Sigmoid colon (tissue), 7 donors: ENCODE results near the gene RXRA. TPM values are rescaled to one million over a fixed set of nuclear protein-coding genes. Genes with fewer than 3 reads are reported as not detected.
A peak's percentile ranks its signal among the peaks of the same experiment; 100 is the strongest.

Experiments used
- DNase-seq: peaks from one replicate; pipeline ENCODE4 v3.0.0-alpha.2; 2019
- H3K27ac ChIP-seq, 4 donors: fragments of 200-600 bp; sonication (generic); one replicate each; pipeline ENCODE4 v1.5.1; 2016 to 2019; ENCODE audit warnings: mild to moderate bottlenecking in 1 of 4
- H3K27me3 ChIP-seq, 3 donors: fragments of 200-600 bp; sonication (generic); one replicate each; pipeline ENCODE4 v1.5.1; 2019; ENCODE audit warnings: mild to moderate bottlenecking in 1 of 3
- H3K36me3 ChIP-seq, 4 donors: fragments of 200-600 bp; sonication (generic); one replicate each; pipeline ENCODE4 v1.5.1; 2016 to 2019
- H3K4me1 ChIP-seq, 4 donors: fragments of 200-600 bp; sonication (generic); one replicate each; pipeline ENCODE4 v1.5.1; 2017 to 2019
- H3K4me3 ChIP-seq, 4 donors: fragments of 200-600 bp; sonication (generic); one replicate each; pipeline ENCODE4 v1.5.1; 2017 to 2019; ENCODE audit warnings: mild to moderate bottlenecking in 2 of 4, moderate library complexity in 1 of 4
- H3K9me3 ChIP-seq, 4 donors: fragments of 200-600 bp in 3 of 4; sonication (generic) in 3 of 4; one replicate each; pipeline versions ENCODE4 v1.5.1 to v1.6.1; 2013 to 2019
- EP300 ChIP-seq, 4 donors: sonication (generic); formaldehyde crosslinking; IDR thresholded peaks; one replicate each; pipeline ENCODE4 v1.6.1; 2017; ENCODE audit warnings: antibody characterized with exemption in 4 of 4
- POLR2A ChIP-seq, 2 donors: fragments of 450-650 bp; IDR thresholded peaks; one replicate each; pipeline ENCODE4 v1.6.1; 2016; ENCODE audit warnings: antibody characterized with exemption in 2 of 2, mild to moderate bottlenecking in 2 of 2, moderate library complexity in 2 of 2
- POLR2AphosphoS5 ChIP-seq, 4 donors: sonication (generic); formaldehyde crosslinking; IDR thresholded peaks; one replicate each; pipeline ENCODE4 v1.6.1; 2017; ENCODE audit warnings: antibody characterized with exemption in 4 of 4
- WGBS, 2 donors: extraction: QIAGEN DNeasy Blood & Tissue Kit; methylation state at CpG; one replicate each; pipeline ENCODE4 v1.1.7; 2013; 5-methylcytosine and 5-hydroxymethylcytosine counted together
- intact Hi-C: fragments of 100-400 bp; cut with DNase I; formaldehyde crosslinking; loops from one replicate; pipeline ENCODE4 v1.15.1; 2023
- polyA plus RNA-seq, 3 donors: library from polyadenylated mRNA; stranded (reverse); fragments of 200-250 nt; gene quantifications; one replicate each; pipeline ENCODE4 v1.2.3, GENCODE V29; 2013
- total RNA-seq, 4 donors: library from RNA; depleted of rRNA; stranded (reverse); fragments of >200 nt; gene quantifications; one replicate each; pipeline ENCODE4 v1.1.0, GENCODE V29; 2016
- TF ChIP-seq, protein P1 (sequence below), 4 experiments: fragments of 450-650 bp in 3 of 4; fragments of 200-600 bp in 1 of 4; IDR thresholded peaks; one replicate each; pipeline ENCODE4 v1.5.1; 2016 to 2019; ENCODE audit warnings: antibody characterized with exemption in 4 of 4, mild to moderate bottlenecking in 3 of 4, moderate library complexity in 2 of 4
- donor health status: healthy with polysubstance abuse.
- donor health status: Bipolar disorder and iron deficiency.
- donor health status: healthy.

The RXRA gene
- total and polyA plus RNA-seq, 7 donors = 26.7 to 50.8 (median 35.7) TPM

DNA sequence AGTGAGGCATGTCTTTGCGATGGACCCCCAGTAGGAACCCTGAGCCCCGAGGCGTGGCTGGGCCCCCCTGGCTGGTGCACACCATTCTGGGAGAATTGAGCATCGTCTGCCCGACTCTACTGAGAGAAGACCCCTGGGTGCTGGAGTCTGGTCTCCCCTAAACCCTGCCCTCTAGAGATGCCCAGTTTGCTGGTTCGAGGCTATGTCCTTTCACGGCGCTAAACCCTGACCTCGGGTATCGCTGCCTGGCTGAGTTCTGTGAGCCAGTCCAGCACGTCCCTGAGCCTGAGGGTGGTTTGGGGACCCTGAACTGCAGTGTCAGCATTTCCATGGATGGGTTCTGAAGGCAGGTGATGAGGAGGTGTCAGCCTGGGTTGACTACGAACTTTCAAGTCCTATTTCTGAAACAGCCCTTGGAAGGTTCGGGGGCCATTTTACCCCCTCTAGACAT, 128.8 kb downstream of the RXRA start:
- H3K27ac ChIP-seq = peak overlapping the region; percentile 77 to 89 (median 87)

DNA sequence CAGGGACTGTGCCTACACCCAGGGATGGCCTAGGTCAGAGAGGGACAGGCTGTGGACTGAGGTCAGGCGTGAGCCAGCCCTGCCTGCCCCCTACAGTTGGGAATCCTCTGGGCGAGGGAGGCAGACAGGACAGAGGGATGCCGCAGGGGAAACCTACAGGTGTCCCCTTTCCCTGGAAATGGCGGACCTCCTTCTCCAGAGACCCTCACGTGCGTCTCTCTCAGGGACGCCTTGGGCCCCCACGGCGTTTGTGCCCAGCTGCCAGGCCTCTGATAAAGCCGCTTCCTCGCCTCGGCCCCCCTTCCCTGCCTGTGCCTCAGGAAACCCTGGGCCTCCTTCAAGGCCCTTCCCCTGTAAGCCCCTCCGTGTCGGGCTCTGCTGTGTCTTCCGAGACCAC, 129.3 kb downstream of the RXRA start:
- H3K36me3 ChIP-seq = no peaks in the 10 kb centered on the region
- intact Hi-C loops = loop anchor here (5.0 kb wide), 1 partner anchor 92 kb away; no protein-coding TSS in a partner anchor
- TF ChIP-seq POLR2AphosphoS5 (IDR thresholded peaks at IDR 0.05) (no peak), POLR2A (IDR thresholded peaks at IDR 0.05) (no peak), EP300 (IDR thresholded peaks at IDR 0.05) (no peak)
- TF ChIP-seq, protein P1, sequence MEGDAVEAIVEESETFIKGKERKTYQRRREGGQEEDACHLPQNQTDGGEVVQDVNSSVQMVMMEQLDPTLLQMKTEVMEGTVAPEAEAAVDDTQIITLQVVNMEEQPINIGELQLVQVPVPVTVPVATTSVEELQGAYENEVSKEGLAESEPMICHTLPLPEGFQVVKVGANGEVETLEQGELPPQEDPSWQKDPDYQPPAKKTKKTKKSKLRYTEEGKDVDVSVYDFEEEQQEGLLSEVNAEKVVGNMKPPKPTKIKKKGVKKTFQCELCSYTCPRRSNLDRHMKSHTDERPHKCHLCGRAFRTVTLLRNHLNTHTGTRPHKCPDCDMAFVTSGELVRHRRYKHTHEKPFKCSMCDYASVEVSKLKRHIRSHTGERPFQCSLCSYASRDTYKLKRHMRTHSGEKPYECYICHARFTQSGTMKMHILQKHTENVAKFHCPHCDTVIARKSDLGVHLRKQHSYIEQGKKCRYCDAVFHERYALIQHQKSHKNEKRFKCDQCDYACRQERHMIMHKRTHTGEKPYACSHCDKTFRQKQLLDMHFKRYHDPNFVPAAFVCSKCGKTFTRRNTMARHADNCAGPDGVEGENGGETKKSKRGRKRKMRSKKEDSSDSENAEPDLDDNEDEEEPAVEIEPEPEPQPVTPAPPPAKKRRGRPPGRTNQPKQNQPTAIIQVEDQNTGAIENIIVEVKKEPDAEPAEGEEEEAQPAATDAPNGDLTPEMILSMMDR (IDR thresholded peaks at IDR 0.05) = no peak
- H3K4me3 ChIP-seq = peak overlapping the region in 3 of 4 donors; percentile 34 to 43 (median 40)
- H3K27ac ChIP-seq = peak overlapping the region; percentile 77 to 89 (median 87)
- H3K4me1 ChIP-seq = peaks cover 4 to 44% (median 35%) of the 10 kb centered on the region in 4 donors
- WGBS, 2 donors = 63 to 74% methylated on average over 15 of the region's 15 CpGs
- H3K27me3 ChIP-seq = no peaks in the 10 kb centered on the region
- no peaks in the 10 kb centered on the region for H3K9me3 ChIP-seq
- no peak for DNase-seq

More for the DNA sequence above, 128.8 kb downstream of the RXRA start:
- Histone ChIP-seq H3K36me3 (no peaks in the 10 kb centered on the region), H3K4me1 (peaks cover 4 to 44% (median 35%) of the 10 kb centered on the region in 4 donors), H3K9me3 (no peaks in the 10 kb centered on the region), H3K27me3 (no peaks in the 10 kb centered on the region), H3K4me3 (no peak overlapping the region)
- TF ChIP-seq, protein P1 (IDR thresholded peaks at IDR 0.05) = no peak
- TF ChIP-seq POLR2AphosphoS5 (IDR thresholded peaks at IDR 0.05) (no peak), POLR2A (IDR thresholded peaks at IDR 0.05) (no peak), EP300 (IDR thresholded peaks at IDR 0.05) (no peak)
- WGBS, 2 donors = 85 to 92% methylated on average over 13 of the region's 13 CpGs
- no peak for DNase-seq
- intact Hi-C loops = loop anchor here (5.0 kb wide), 1 partner anchor 92 kb away; no protein-coding TSS in a partner anchor

DNA sequence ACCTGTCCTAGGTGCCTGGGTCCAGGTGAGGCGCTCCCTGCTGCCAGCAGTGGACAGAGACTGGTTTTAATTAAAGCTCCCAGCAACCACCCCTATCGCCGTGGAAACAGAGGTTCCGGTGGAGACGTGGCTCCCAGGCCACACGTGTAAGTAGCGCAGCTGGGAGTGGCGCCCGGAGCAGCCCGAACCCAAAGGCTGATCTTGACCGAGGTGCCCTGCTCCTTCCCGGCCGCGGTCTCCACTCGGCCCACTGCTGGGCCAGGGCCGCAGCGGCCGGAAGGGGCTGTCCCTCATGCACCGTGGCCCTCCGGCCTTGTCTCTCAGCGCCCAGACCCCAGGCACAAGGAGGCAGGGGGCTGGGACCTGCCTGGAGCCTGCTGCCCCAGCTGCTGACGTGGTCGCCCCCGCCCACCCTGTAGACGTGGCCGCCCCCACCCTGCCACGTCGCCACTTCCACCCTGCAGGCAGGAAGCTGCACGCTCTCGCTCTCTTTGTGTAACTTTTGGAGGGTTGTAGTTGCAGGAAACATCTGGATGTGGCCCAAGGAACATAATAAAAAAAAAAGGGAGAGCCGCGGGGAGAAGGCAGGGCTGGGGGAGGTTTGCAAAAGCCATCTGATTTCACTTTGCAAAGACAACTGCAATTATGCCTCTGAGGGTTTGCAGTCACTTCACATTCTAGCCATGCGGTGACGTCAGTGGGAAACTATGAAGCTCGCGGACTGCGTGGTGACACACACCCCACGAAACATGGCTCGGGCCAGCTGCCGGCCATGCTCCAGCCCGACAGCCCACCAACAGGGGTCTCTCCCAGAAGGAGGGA, 129.9 kb downstream of the RXRA start:
- H3K27ac ChIP-seq = peak overlapping the region; percentile 77 to 89 (median 87)
- DNase-seq = peak; percentile 96
- no peaks in the 10 kb centered on the region for H3K9me3 ChIP-seq
- WGBS, 2 donors = 9 to 12% methylated on average over 41 of the region's 41 CpGs
- TF ChIP-seq EP300 (IDR thresholded peaks at IDR 0.05) (peak in 2 of 4 donors; percentile 51 to 54), POLR2AphosphoS5 (IDR thresholded peaks at IDR 0.05) (peak; percentile 52 to 85 (median 72))
- TF ChIP-seq, protein P1 (IDR thresholded peaks at IDR 0.05) = no peak
- no peaks in the 10 kb centered on the region for H3K36me3 ChIP-seq
- no peaks in the 10 kb centered on the region for H3K27me3 ChIP-seq
- intact Hi-C loops = loop anchor here (2.0 to 5.0 kb wide), 2 partner anchors 91 to 187 kb away; no protein-coding TSS in a partner anchor
- peaks cover 4 to 44% (median 35%) of the 10 kb centered on the region in 4 donors for H3K4me1 ChIP-seq
- H3K4me3 ChIP-seq = peak overlapping the region; percentile 3 to 43 (median 37)

DNA sequence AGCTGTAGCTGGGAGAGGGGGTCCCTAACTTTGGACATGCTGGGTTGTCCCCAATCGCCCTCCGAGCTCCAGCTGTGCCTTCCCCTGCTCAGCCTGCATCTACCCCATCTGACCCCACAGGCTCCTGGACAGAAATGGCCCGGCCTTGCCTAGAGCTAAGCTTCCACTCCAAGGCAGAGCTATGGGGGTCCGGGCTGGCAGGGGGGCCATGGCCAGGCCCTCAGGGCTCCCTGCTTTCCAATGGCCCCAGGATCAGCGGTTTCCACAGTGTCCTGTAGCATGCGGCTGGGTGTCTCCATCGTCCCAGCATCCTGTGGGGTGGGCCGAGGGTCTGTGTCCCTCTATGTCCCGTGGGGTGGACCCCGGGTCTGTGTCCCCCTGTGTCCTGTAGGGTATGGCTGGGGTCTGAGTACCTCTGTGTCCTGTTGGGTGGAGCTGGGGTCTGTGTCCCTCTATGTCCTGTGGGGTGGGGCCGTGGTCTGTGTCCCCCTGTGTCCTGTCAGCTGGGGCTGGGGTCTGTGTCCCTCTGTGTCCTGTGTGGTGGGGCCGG, 130.6 kb downstream of the RXRA start:
- Histone ChIP-seq H3K4me1 (peaks cover 4 to 44% (median 35%) of the 10 kb centered on the region in 4 donors), H3K9me3 (peaks cover 0 to 2% (median 0%) of the 10 kb centered on the region in 4 donors), H3K27ac (peak overlapping the region; percentile 77 to 89 (median 87)), H3K36me3 (no peaks in the 10 kb centered on the region), H3K4me3 (peak overlapping the region in 3 of 4 donors; percentile 34 to 43 (median 40)), H3K27me3 (no peaks in the 10 kb centered on the region)
- intact Hi-C loops = loop anchor here (2.0 to 5.0 kb wide), 2 partner anchors 90 to 186 kb away; no protein-coding TSS in a partner anchor
- no peak for DNase-seq
- TF ChIP-seq, protein P1 (IDR thresholded peaks at IDR 0.05) = no peak
- TF ChIP-seq POLR2A (IDR thresholded peaks at IDR 0.05) = no peak
- 77 to 81% methylated on average over 12 of the region's 12 CpGs for WGBS, 2 donors
